Testis (tissue), 2 donors: ENCODE data around the gene UGT3A2.

Experiments
- POLR2A ChIP-seq: fragments of 450-650 bp; IDR thresholded peaks from one replicate; pipeline ENCODE4 v1.6.1; 2017; ENCODE audit warnings: antibody characterized with exemption, mild to moderate bottlenecking, moderate library complexity
- TF ChIP-seq, protein P1 (sequence below), 3 experiments: fragments of 450-650 bp in 2 of 3; fragments of 200-600 bp in 1 of 3; sonication (generic) in 1 of 3; IDR thresholded peaks; one replicate each; pipeline ENCODE4 v1.5.1; 2016 to 2019; ENCODE audit warnings: antibody characterized with exemption in 3 of 3, mild to moderate bottlenecking in 2 of 3, moderate library complexity in 1 of 3

DNA sequence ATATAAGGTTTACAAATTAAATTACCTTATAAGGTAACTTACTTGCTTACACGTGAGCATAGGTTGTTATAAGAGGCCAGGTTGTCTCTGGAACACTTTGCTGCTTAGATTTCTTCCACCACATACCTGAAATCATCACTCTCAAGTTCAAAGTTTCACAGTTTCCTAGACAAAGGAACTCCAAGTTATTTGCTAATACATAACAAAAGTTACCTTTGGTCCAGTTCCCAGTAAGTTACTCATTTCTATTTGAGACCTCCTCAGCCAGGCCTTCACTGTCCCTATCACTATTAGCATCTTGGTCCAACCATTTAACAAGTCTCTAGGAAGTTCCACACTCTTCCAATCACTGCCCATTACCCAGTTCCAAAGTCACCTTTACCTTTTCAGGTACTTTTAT is 57.0 kb downstream of the UGT3A2 start:
- TF ChIP-seq, protein P1, sequence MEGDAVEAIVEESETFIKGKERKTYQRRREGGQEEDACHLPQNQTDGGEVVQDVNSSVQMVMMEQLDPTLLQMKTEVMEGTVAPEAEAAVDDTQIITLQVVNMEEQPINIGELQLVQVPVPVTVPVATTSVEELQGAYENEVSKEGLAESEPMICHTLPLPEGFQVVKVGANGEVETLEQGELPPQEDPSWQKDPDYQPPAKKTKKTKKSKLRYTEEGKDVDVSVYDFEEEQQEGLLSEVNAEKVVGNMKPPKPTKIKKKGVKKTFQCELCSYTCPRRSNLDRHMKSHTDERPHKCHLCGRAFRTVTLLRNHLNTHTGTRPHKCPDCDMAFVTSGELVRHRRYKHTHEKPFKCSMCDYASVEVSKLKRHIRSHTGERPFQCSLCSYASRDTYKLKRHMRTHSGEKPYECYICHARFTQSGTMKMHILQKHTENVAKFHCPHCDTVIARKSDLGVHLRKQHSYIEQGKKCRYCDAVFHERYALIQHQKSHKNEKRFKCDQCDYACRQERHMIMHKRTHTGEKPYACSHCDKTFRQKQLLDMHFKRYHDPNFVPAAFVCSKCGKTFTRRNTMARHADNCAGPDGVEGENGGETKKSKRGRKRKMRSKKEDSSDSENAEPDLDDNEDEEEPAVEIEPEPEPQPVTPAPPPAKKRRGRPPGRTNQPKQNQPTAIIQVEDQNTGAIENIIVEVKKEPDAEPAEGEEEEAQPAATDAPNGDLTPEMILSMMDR (IDR thresholded peaks at IDR 0.05): no peak
- no peak for TF ChIP-seq POLR2A
